ENCODE measurements around the gene SNF8.
A peak's percentile ranks its signal among the peaks of the same experiment; 100 is the strongest.

Gene SNF8

GRCh38 chr17:48908853-48909394 is 35.7 kb downstream of the SNF8 start (continued):
- TF ChIP-seq ZNF518A (tag by site-specific recombination; conservative IDR thresholded peaks at IDR 0.05; ENCODE audit: low read depth): no peak
- TF ChIP-seq GLIS2 (tag by site-specific recombination; IDR thresholded peaks at IDR 0.05): peak; percentile 79
- no peak for TF ChIP-seq GLI4 (tag by site-specific recombination; IDR thresholded peaks at IDR 0.05)
- no peak for TF ChIP-seq BCL11B (tag by site-specific recombination; IDR thresholded peaks at IDR 0.05; ENCODE audit: low read depth)
- no peak for TF ChIP-seq ZNF211 (tag by site-specific recombination; IDR thresholded peaks at IDR 0.05; ENCODE audit: low read depth)
- no peak for TF ChIP-seq ZNF692 (tag by site-specific recombination; IDR thresholded peaks at IDR 0.05)
- no peak for TF ChIP-seq BCL11A (tag by site-specific recombination; IDR thresholded peaks at IDR 0.05; ENCODE audit: low read depth)
- no peak for TF ChIP-seq ZNF174 (tag by site-specific recombination; IDR thresholded peaks at IDR 0.05)
- no peak for TF ChIP-seq MZF1 (tag by site-specific recombination; IDR thresholded peaks at IDR 0.05; ENCODE audit: borderline replicate concordance)
- TF ChIP-seq PBX3 (CRISPR knock-in tag; IDR thresholded peaks at IDR 0.05): no peak
- no peak for TF ChIP-seq ZBTB48 (tag by site-specific recombination; IDR thresholded peaks at IDR 0.05)
- no peak for TF ChIP-seq ZNF488 (tag by site-specific recombination; IDR thresholded peaks at IDR 0.05)
- no peak for TF ChIP-seq ZNF768 (tag by site-specific recombination; IDR thresholded peaks at IDR 0.05)
- no peak for TF ChIP-seq ZSCAN16 (tag by site-specific recombination; IDR thresholded peaks at IDR 0.05)
- no peak for TF ChIP-seq ZFP41 (tag by site-specific recombination; IDR thresholded peaks at IDR 0.05; ENCODE audit: borderline replicate concordance)
- TF ChIP-seq OVOL3 (tag by site-specific recombination; IDR thresholded peaks at IDR 0.05): no peak
- TF ChIP-seq ZNF791 (tag by site-specific recombination; IDR thresholded peaks at IDR 0.05): no peak
- no peak for TF ChIP-seq ZNF148 (tag by site-specific recombination; IDR thresholded peaks at IDR 0.05; ENCODE audit: borderline replicate concordance)
- TF ChIP-seq TRIM28 (IDR thresholded peaks at IDR 0.05; ENCODE audit: borderline replicate concordance, low read length): no peak
- no peak for TF ChIP-seq KLF7 (tag by site-specific recombination; IDR thresholded peaks at IDR 0.05; ENCODE audit: borderline replicate concordance)
- TF ChIP-seq PRDM1 (tag by site-specific recombination; IDR thresholded peaks at IDR 0.05): no peak
- no peak for TF ChIP-seq ZNF776 (tag by site-specific recombination; IDR thresholded peaks at IDR 0.05; ENCODE audit: borderline replicate concordance)
- no peak for TF ChIP-seq REPIN1 (tag by site-specific recombination; IDR thresholded peaks at IDR 0.05; ENCODE audit: low read depth)
- TF ChIP-seq ZNF239 (tag by site-specific recombination; IDR thresholded peaks at IDR 0.05): no peak
- no peak for TF ChIP-seq ZNF223 (tag by site-specific recombination; IDR thresholded peaks at IDR 0.05)
- peak; percentile 41; the same call in 1 of the 2 replicates for TF ChIP-seq ZBTB11 (tag by site-specific recombination; conservative IDR thresholded peaks at IDR 0.05; ENCODE audit: low read depth)
- TF ChIP-seq ZNF600 (tag by site-specific recombination; IDR thresholded peaks at IDR 0.05): no peak

Data from HEK293 (cell line).